SK-N-SH (cell line): Measurements from ENCODE around the gene ZNF81. TPM values are rescaled to one million over a fixed set of nuclear protein-coding genes. Genes with fewer than 3 reads are reported as not detected.

Experiments
- CTCF ChIA-PET: fragments of 300-600, 350-600 bp; formaldehyde crosslinking; extraction: SDS; loops from one replicate; lab custom pipeline; 2021; lab: Yijun Ruan, JAX
- POLR2A ChIA-PET: fragments of 350-600 bp; sonication (Branson Sonifier 250); formaldehyde crosslinking; extraction: SDS; loops from one replicate; lab custom pipeline; 2020; ENCODE audit warnings: antibody characterized with exemption, inconsistent platforms; lab: Yijun Ruan, JAX
- DNase-seq: peaks from one replicate; pipeline ENCODE4 v3.0.0; 2012
- H2AFZ ChIP-seq: fragments of 200-600 bp; sonication (generic); 2 replicates; pipeline ENCODE4 v1.8.1; 2016; ENCODE audit warnings: antibody characterized with exemption, mild to moderate bottlenecking, low read depth
- H3F3A ChIP-seq: fragments of 200-600 bp; sonication (generic); replicated peaks from 2 replicates; pipeline ENCODE3; 2016; ENCODE audit warnings: antibody characterized with exemption, mild to moderate bottlenecking; ENCODE audit not compliant: insufficient read depth
- H3K27ac ChIP-seq, 2 experiments: fragments of 200-500 bp in 1 of 2; fragments of 200-600 bp in 1 of 2; sonication (Bioruptor generic) in 1 of 2; sonication (generic), shearing (Covaris generic) in 1 of 2; 2 replicates each; pipeline versions ENCODE4 v1.5.1 to v1.6.1; 2014 to 2016; ENCODE audit warnings: low read depth in 2 of 2, inconsistent platforms in 1 of 2, low read length in 1 of 2, mild to moderate bottlenecking in 1 of 2, mixed read lengths in 1 of 2
- H3K27me3 ChIP-seq: fragments of 200-600 bp; sonication (generic), shearing (Covaris generic); 2 replicates; pipeline ENCODE4 v1.6.1; 2016; ENCODE audit warnings: mixed run types; ENCODE audit not compliant: insufficient read depth
- H3K36me3 ChIP-seq, 2 experiments: fragments of 200-500 bp in 1 of 2; fragments of 200-600 bp in 1 of 2; sonication (Bioruptor generic) in 1 of 2; sonication (generic) in 1 of 2; replicated peaks in 1 of 2; 2 replicates each; pipeline versions ENCODE3 to v1.5.1; 2014 to 2016; ENCODE audit warnings: low read length in 1 of 2, mild to moderate bottlenecking in 1 of 2; ENCODE audit not compliant: insufficient read depth in 2 of 2, control insufficient read depth in 1 of 2
- H3K4me1 ChIP-seq, 2 experiments: fragments of 200-500 bp in 1 of 2; fragments of 200-600 bp in 1 of 2; sonication (Bioruptor generic) in 1 of 2; sonication (generic), shearing (Covaris generic) in 1 of 2; 2 replicates each; pipeline versions ENCODE4 v1.5.1 to v1.6.1; 2014 to 2016; ENCODE audit warnings: low read depth in 1 of 2, low read length in 1 of 2, mixed run types in 1 of 2; ENCODE audit not compliant: insufficient read depth in 2 of 2, control insufficient read depth in 1 of 2
- H3K4me2 ChIP-seq: fragments of 200-600 bp; sonication (generic), shearing (Covaris generic); 2 replicates; pipeline ENCODE4 v1.6.1; 2017; ENCODE audit warnings: mixed run types
- H3K4me3 ChIP-seq, 2 experiments: fragments of 200-500 bp in 1 of 2; fragments of 200-600 bp in 1 of 2; sonication (Bioruptor generic) in 1 of 2; sonication (generic), shearing (Covaris generic) in 1 of 2; 2 replicates each; pipeline versions ENCODE4 v1.5.1 to v1.8.1; 2014 to 2016; ENCODE audit warnings: low read depth in 2 of 2, inconsistent platforms in 1 of 2, low read length in 1 of 2, mild to moderate bottlenecking in 1 of 2, mixed read lengths in 1 of 2, moderate library complexity in 1 of 2
- H3K79me2 ChIP-seq: fragments of 200-600 bp; sonication (generic); 2 replicates; pipeline ENCODE4 v1.8.1; 2017; ENCODE audit warnings: mild to moderate bottlenecking; ENCODE audit not compliant: insufficient read depth
- H3K9ac ChIP-seq: fragments of 200-600 bp; sonication (generic); 2 replicates; pipeline ENCODE4 v1.6.1; 2017; ENCODE audit warnings: mixed run types
- H3K9me2 ChIP-seq: fragments of 200-600 bp; sonication (generic); 2 replicates; pipeline ENCODE4 v1.6.1; 2017; ENCODE audit warnings: mixed run types
- H3K9me3 ChIP-seq: fragments of 200-600 bp; sonication (generic); 2 replicates; pipeline ENCODE4 v1.6.1; 2017; ENCODE audit warnings: mixed run types, mild to moderate bottlenecking, moderate library complexity
- H4K20me1 ChIP-seq: fragments of 200-600 bp; sonication (generic); 2 replicates; pipeline ENCODE4 v1.6.1; 2017; ENCODE audit warnings: mild to moderate bottlenecking, mixed run types; ENCODE audit not compliant: insufficient read depth
- CHD2 ChIP-seq: fragments of 150-350 bp; IDR thresholded peaks from 2 replicates; pipeline ENCODE4 v1.6.1; 2018; ENCODE audit warnings: low read length; ENCODE audit not compliant: partially characterized antibody
- CTCF ChIP-seq: fragments of 200-600 bp; sonication (generic); IDR thresholded peaks from 2 replicates; pipeline ENCODE4 v1.6.1; 2017; ENCODE audit warnings: antibody characterized with exemption, mild to moderate bottlenecking, moderate library complexity
- FOSL2 ChIP-seq: IDR thresholded peaks from 2 replicates; pipeline ENCODE4 v1.4.0; 2012; ENCODE audit warnings: low read depth, mild to moderate bottlenecking, moderate library complexity, borderline replicate concordance
- FOXJ3 ChIP-seq: sonication (generic); formaldehyde crosslinking; IDR thresholded peaks from 2 replicates; pipeline ENCODE4 v1.5.1; 2020; ENCODE audit warnings: mild to moderate bottlenecking, missing genetic modification reagents
- PBX3 ChIP-seq: IDR thresholded peaks from 2 replicates; pipeline ENCODE4; 2012
- RAD21 ChIP-seq: IDR thresholded peaks from 2 replicates; pipeline ENCODE4 v1.6.1; 2012; ENCODE audit warnings: mild to moderate bottlenecking, low read length
- RCOR1 ChIP-seq: fragments of 150-350 bp; IDR thresholded peaks from 2 replicates; pipeline ENCODE4 v1.6.1; 2017; ENCODE audit warnings: antibody characterized with exemption, low read length
- RFX5 ChIP-seq: IDR thresholded peaks from 2 replicates; pipeline ENCODE4 v1.6.1; 2012; ENCODE audit warnings: mild to moderate bottlenecking, improper control_type of control experiment, low read length
- USF1 ChIP-seq: IDR thresholded peaks from 2 replicates; pipeline ENCODE4 v1.4.0; 2012; ENCODE audit warnings: low read depth, borderline replicate concordance
- YY1 ChIP-seq: IDR thresholded peaks from 2 replicates; pipeline ENCODE4 v1.4.0; 2012; ENCODE audit warnings: low read depth, mild to moderate bottlenecking
- ZBTB33 ChIP-seq: IDR thresholded peaks from 2 replicates; pipeline ENCODE4 v1.4.0; 2012; ENCODE audit warnings: low read depth, borderline replicate concordance
- WGBS: methylation state at CpG from one replicate; pipeline ENCODE4 v1.1.6; 2017; ENCODE audit warnings: low lambda C conversion rate; 5-methylcytosine and 5-hydroxymethylcytosine counted together
- polyA plus RNA-seq, 3 experiments: library from polyadenylated mRNA; depleted of rRNA; stranded (reverse); fragments of >200 nt; gene quantifications; 2 replicates each; pipeline ENCODE4 v1.2.3, GENCODE V29; 2012

ZNF81 gene
- polyA plus RNA-seq, 1 of the 3 experiments (the other 2 are of a cell fraction): 3.5 TPM

- TF ChIP-seq USF1: peak; percentile 86
- TF ChIP-seq CHD2: peak; percentile 67
- 0 out of 2 replicates have a peak, but pooled peaks have one; percentile 7 for TF ChIP-seq CTCF
- peak; percentile 100 for TF ChIP-seq YY1
- peak; percentile 87 for TF ChIP-seq ZBTB33
- 0 out of 2 replicates have a peak, but pooled peaks have one; percentile 6 for TF ChIP-seq RCOR1
- no peak for TF ChIP-seq RFX5
Observed at GRCh38 chrX:47836164-47837072, at the start of gene ZNF81 (continued).

- peak overlapping the region; percentile 35; the same call in 1 of the 2 replicates for H2AFZ ChIP-seq
- H3K9ac ChIP-seq: no peak overlapping the region
- no peak for DNase-seq
- H3K4me3 ChIP-seq: 0 out of 4 replicates have a peak overlapping the region, but pooled peaks of 1 of the 2 experiments have one; percentile 0
- H3K79me2 ChIP-seq: no peaks in the 10 kb centered on the region
- no peaks in the 10 kb centered on the region for H3K9me3 ChIP-seq
- ChIA-PET CTCF (no interaction called here), POLR2A (no interaction called here)
- 0 out of 2 replicates have a peak overlapping the region, but pooled peaks have one; percentile 20 for H3K4me2 ChIP-seq
- peaks cover 3% of the 10 kb centered on the region for H3F3A ChIP-seq
- WGBS: 3% methylated on average over 3 of the region's 3 CpGs
- TF ChIP-seq RAD21: no peak
- TF ChIP-seq PBX3: 0 out of 2 replicates have a peak, but pooled peaks have one; percentile 34
- 0 out of 2 replicates have a peak, but pooled peaks have one; percentile 20 for TF ChIP-seq FOSL2
- no peak for TF ChIP-seq FOXJ3
- peaks cover 2% of the 10 kb centered on the region; the same call in 1 of the 2 replicates for H3K27me3 ChIP-seq
- no peaks in the 10 kb centered on the region for H3K9me2 ChIP-seq
- H4K20me1 ChIP-seq: no peaks in the 10 kb centered on the region
- H3K27ac ChIP-seq: 0 out of 4 replicates have a peak overlapping the region, but pooled peaks of 1 of the 2 experiments have one; percentile 12
- H3K36me3 ChIP-seq: no peaks in the 10 kb centered on the region
- peaks cover 0 to 4% of the 10 kb centered on the region in 2 experiments; a peak in 1 of 4 replicates for H3K4me1 ChIP-seq
Observed at GRCh38 chrX:47796433-47796906, 40.2 kb upstream of the ZNF81 start.
